HepG2 (cell line): ENCODE data around the gene LMNTD1. TPM values are rescaled to one million over a fixed set of nuclear protein-coding genes. Genes with fewer than 3 reads are reported as not detected.

Experiments used
- ATAC-seq: fragments of 200-7000 bp; cut with Tn5 transposase; 3 replicates; pipeline ENCODE4 v1.9.1; 2020; ENCODE audit warnings: mild to moderate bottlenecking, moderate library complexity
- BruUV-seq: library from RNA; stranded (reverse); fragments of 400-500 nt; replicated peaks from 2 replicates; lab custom pipeline; 2021; lab: Mats Ljungman, UMichigan
- CTCF ChIA-PET: fragments of 300-600 bp; formaldehyde crosslinking; extraction: SDS; loops from one replicate; lab custom pipeline; 2021; ENCODE audit warnings: low total read pairs, inconsistent platforms, low intra/inter-chr PET ratio; lab: Yijun Ruan, JAX
- POLR2A ChIA-PET: fragments of 350-600 bp; sonication (Branson Sonifier 250); formaldehyde crosslinking; loops from one replicate; lab custom pipeline; 2020; ENCODE audit warnings: antibody characterized with exemption, inconsistent platforms; lab: Yijun Ruan, JAX
- DNase-seq: peaks from one replicate; pipeline ENCODE4 v3.0.0-alpha.2; 2015; ENCODE audit warnings: low spot score
- FAIRE-seq: peaks from 3 replicates; lab custom pipeline; 2011; peaks lifted over from hg19 to GRCh38; lab: Jason Lieb, UNC
- H2AFZ ChIP-seq: one replicate; pipeline ENCODE4 v1.6.1; 2011; ENCODE audit warnings: low read length, inconsistent platforms
- H3K27ac ChIP-seq: fragments of 300-600 bp; 3 replicates; pipeline ENCODE4 v1.8.0; 2011; ENCODE audit warnings: mixed run types, mild to moderate bottlenecking, mixed read lengths, low read length, inconsistent platforms; ENCODE audit not compliant: insufficient read depth; ENCODE audit errors: extremely low read length
- H3K27me3 ChIP-seq, 2 experiments: fragments of 200-600 bp in 1 of 2; 2 replicates in 1 of 2; 3 replicates in 1 of 2; pipeline versions ENCODE4 v1.6.0 to v1.8.0; 2011; ENCODE audit warnings: low read length in 2 of 2, mild to moderate bottlenecking in 2 of 2, moderate library complexity in 2 of 2, inconsistent platforms in 1 of 2; ENCODE audit not compliant: insufficient read depth in 2 of 2, control insufficient read depth in 1 of 2
- H3K36me3 ChIP-seq, 2 experiments: fragments of 200-600 bp in 1 of 2; replicated peaks in 1 of 2; 2 replicates in 1 of 2; 3 replicates in 1 of 2; pipeline versions ENCODE4 v1.5.1 to v1.8.0; 2011; ENCODE audit warnings: low read length in 2 of 2, inconsistent platforms in 1 of 2; ENCODE audit not compliant: insufficient read depth in 2 of 2, control insufficient read depth in 1 of 2
- H3K4me1 ChIP-seq: 2 replicates; pipeline ENCODE4 v1.5.1; 2012; ENCODE audit warnings: low read length, inconsistent platforms; ENCODE audit not compliant: insufficient read depth
- H3K4me2 ChIP-seq: 2 replicates; pipeline ENCODE4 v1.6.0; 2011; ENCODE audit warnings: low read depth, low read length, inconsistent platforms
- H3K4me3 ChIP-seq, 3 experiments: fragments of 200-600 bp in 1 of 3; sonication (generic), shearing (Covaris generic) in 1 of 3; replicated peaks in 1 of 3; 2 replicates each; pipeline ENCODE4 v1.5.1; 2011 to 2016; ENCODE audit warnings: low read length in 3 of 3, inconsistent platforms in 2 of 3, low read depth in 2 of 3, mild to moderate bottlenecking in 2 of 3, control low read depth in 1 of 3, mixed read lengths in 1 of 3; ENCODE audit not compliant: insufficient read depth in 1 of 3
- H3K79me2 ChIP-seq: one replicate; pipeline ENCODE4 v1.6.1; 2011; ENCODE audit warnings: low read length, inconsistent platforms; ENCODE audit not compliant: insufficient read depth
- H3K9ac ChIP-seq: 2 replicates; pipeline ENCODE4 v1.6.0; 2011; ENCODE audit warnings: mild to moderate bottlenecking, low read depth, low read length, inconsistent platforms; ENCODE audit not compliant: insufficient read depth
- H3K9me3 ChIP-seq: 2 replicates; pipeline ENCODE4 v1.5.1; 2012; ENCODE audit warnings: mild to moderate bottlenecking, low read length
- H4K20me1 ChIP-seq: 2 replicates; pipeline ENCODE4 v1.6.0; 2011; ENCODE audit warnings: inconsistent platforms, mild to moderate bottlenecking, low read length, moderate library complexity; ENCODE audit not compliant: insufficient read depth
- ATRX ChIP-seq: sonication (generic); formaldehyde crosslinking; IDR thresholded peaks from 2 replicates; pipeline ENCODE4 v1.4.0; 2020; ENCODE audit warnings: missing genetic modification reagents, borderline replicate concordance
- CREBL2 ChIP-seq: sonication (generic); formaldehyde crosslinking; IDR thresholded peaks from 2 replicates; pipeline ENCODE4 v1.8.1; 2023; ENCODE audit warnings: missing genetic modification reagents, mild to moderate bottlenecking, borderline replicate concordance
- CREM ChIP-seq, 2 experiments: sonication (generic) in 1 of 2; formaldehyde crosslinking in 1 of 2; IDR thresholded peaks; 2 replicates each; pipeline versions ENCODE4 v1.4.0 to v1.6.1; 2016 to 2020; ENCODE audit warnings: antibody characterized with exemption in 1 of 2, mild to moderate bottlenecking in 1 of 2, missing genetic modification reagents in 1 of 2
- DNMT1 ChIP-seq: sonication (generic); formaldehyde crosslinking; IDR thresholded peaks from 2 replicates; pipeline ENCODE4 v1.5.1; 2020; ENCODE audit warnings: mild to moderate bottlenecking, missing genetic modification reagents
- FOXO4 ChIP-seq: sonication (generic); formaldehyde crosslinking; conservative IDR thresholded peaks from 2 replicates; pipeline ENCODE4 v1.8.1; 2023; ENCODE audit warnings: missing genetic modification reagents
- NCOR1 ChIP-seq: fragments of 200-600 bp; sonication (generic); IDR thresholded peaks from 2 replicates; pipeline ENCODE4 v1.7.0; 2017; ENCODE audit warnings: antibody characterized with exemption, low read length, borderline replicate concordance
- NR2F6 ChIP-seq, 2 experiments: IDR thresholded peaks; 2 replicates each; pipeline ENCODE4 v1.6.1; 2016; ENCODE audit warnings: antibody characterized with exemption in 1 of 2, mild to moderate bottlenecking in 1 of 2
- PHF5A ChIP-seq: IDR thresholded peaks from one replicate; pipeline ENCODE4 v1.6.1; 2018; ENCODE audit warnings: low read depth, missing genetic modification reagents; ENCODE audit not compliant: unreplicated experiment
- SNAPC4 ChIP-seq: sonication (generic); formaldehyde crosslinking; IDR thresholded peaks from 2 replicates; pipeline ENCODE4 v1.4.0; 2020; ENCODE audit warnings: mild to moderate bottlenecking, missing genetic modification reagents
- TCF7L2 ChIP-seq: IDR thresholded peaks from 2 replicates; pipeline ENCODE4 v1.6.1; 2011; ENCODE audit warnings: mild to moderate bottlenecking, low read depth, low read length, moderate library complexity
- ZNF138 ChIP-seq: sonication (generic); formaldehyde crosslinking; IDR thresholded peaks from 2 replicates; pipeline ENCODE4 v1.5.0; 2020; ENCODE audit warnings: mild to moderate bottlenecking, low read depth, missing genetic modification reagents
- ZNF20 ChIP-seq: sonication (generic); formaldehyde crosslinking; IDR thresholded peaks from 2 replicates; pipeline ENCODE4 v1.4.0; 2020; ENCODE audit warnings: mild to moderate bottlenecking, moderate library complexity, missing genetic modification reagents
- ZNF75D ChIP-seq: sonication (generic); formaldehyde crosslinking; IDR thresholded peaks from 2 replicates; pipeline ENCODE4 v1.8.1; 2023; ENCODE audit warnings: missing genetic modification reagents, mild to moderate bottlenecking, borderline replicate concordance
- WGBS: methylation state at CpG from one replicate; pipeline ENCODE4 v1.1.6; 2017; ENCODE audit warnings: low lambda C conversion rate; 5-methylcytosine and 5-hydroxymethylcytosine counted together
- in situ Hi-C: cut with HindIII; loops from 2 replicates; pipeline ENCODE4 v1.10.0; 2017; ENCODE audit warnings: low pct_unique_long_range_greater_than_20kb; ENCODE audit not compliant: extremely low pct_ligation_motif_present
- intact Hi-C: fragments of 100-400 bp; cut with micrococcal nuclease; formaldehyde crosslinking; loops from one replicate; pipeline ENCODE4 v1.10.0; 2022; ENCODE audit not compliant: unreplicated experiment
- polyA plus RNA-seq, 8 experiments: library from polyadenylated mRNA; depleted of rRNA in 3 of 8; stranded (reverse) in 7 of 8; unstranded in 1 of 8; fragments of >200 nt; fragmentation: Illumina TruSeq in 4 of 8; extraction: Trizol in 4 of 8; gene quantifications; 2 replicates each; pipeline versions ENCODE4 v1.2.1 to v1.2.3, GENCODE V29; 2011 to 2016; ENCODE audit warnings: low read depth in 4 of 8, missing spikeins in 1 of 8, mixed read lengths in 1 of 8; ENCODE audit not compliant: insufficient read depth in 1 of 8
- total RNA-seq, 5 experiments: library from RNA; depleted of rRNA; stranded (reverse); fragments of >200 nt; fragmentation: Illumina TruSeq; extraction: Trizol; gene quantifications; 2 replicates each; pipeline ENCODE4 v1.2.3, GENCODE V29; 2016; ENCODE audit warnings: low read depth in 1 of 5

The LMNTD1 gene
- total and polyA plus RNA-seq, 2 of the 13 experiments (the other 11 are each of a cell fraction or from before 2014, with no cell fraction given), result not detected

GRCh38 chr12:25529738-25530137 lies 23.3 kb downstream of the LMNTD1 start:
- BruUV-seq, result no TSS peak
- in situ Hi-C loops, result no loop called here
- Histone ChIP-seq H3K27me3 (no peaks in the 10 kb centered on the region; a peak in 1 of 5 replicates), H3K4me3 (no peak overlapping the region), H3K9ac (no peak overlapping the region), H3K4me2 (no peak overlapping the region), H3K36me3 (no peaks in the 10 kb centered on the region), H3K9me3 (no peaks in the 10 kb centered on the region), H3K4me1 (no peaks in the 10 kb centered on the region), H3K27ac (no peak overlapping the region), H4K20me1 (no peaks in the 10 kb centered on the region), H2AFZ (no peak overlapping the region), H3K79me2 (no peaks in the 10 kb centered on the region)
- ATAC-seq (no peak), DNase-seq (no peak), FAIRE-seq (no peak)
- CTCF ChIA-PET, result no interaction called here
- intact Hi-C loops, result no loop called here
- POLR2A ChIA-PET, result no interaction called here
- TF ChIP-seq TCF7L2, result no peak
- TF ChIP-seq DNMT1, result no peak
- TF ChIP-seq FOXO4 (CRISPR knock-in tag), result no peak
- no peak for TF ChIP-seq ATRX
- no peak for TF ChIP-seq ZNF20 (CRISPR knock-in tag)
- no peak for TF ChIP-seq NR2F6 (IDR thresholded peaks at IDR 0.05)
- no peak for TF ChIP-seq NR2F6 (CRISPR knock-in tag; IDR thresholded peaks at IDR 0.05)

- Histone ChIP-seq H3K9me3 (no peaks in the 10 kb centered on the region), H3K27ac (no peak overlapping the region), H3K79me2 (no peaks in the 10 kb centered on the region), H2AFZ (no peak overlapping the region), H3K36me3 (no peaks in the 10 kb centered on the region), H3K4me2 (no peak overlapping the region), H3K4me3 (no peak overlapping the region), H3K9ac (no peak overlapping the region), H3K4me1 (peaks cover 10% of the 10 kb centered on the region), H3K27me3 (no peaks in the 10 kb centered on the region; a peak in 1 of 5 replicates), H4K20me1 (no peaks in the 10 kb centered on the region)
- CTCF ChIA-PET, result no interaction called here
- DNase-seq, result no peak
- POLR2A ChIA-PET, result no interaction called here
- intact Hi-C loops, result no loop called here
- BruUV-seq, result no TSS peak
- no peak for ATAC-seq
- in situ Hi-C loops, result no loop called here
- FAIRE-seq, result no peak
- WGBS, result 22% methylated on average over 3 of the region's 3 CpGs
- no peak for TF ChIP-seq ZNF138 (CRISPR knock-in tag)
- no peak for TF ChIP-seq ZNF75D
- TF ChIP-seq PHF5A (CRISPR knock-in tag), result no peak
- TF ChIP-seq NCOR1, result no peak
- TF ChIP-seq CREBL2, result no peak
- no peak for TF ChIP-seq SNAPC4 (CRISPR knock-in tag)
- TF ChIP-seq CREM (IDR thresholded peaks at IDR 0.05), result no peak
- no peak for TF ChIP-seq CREM (CRISPR knock-in tag; IDR thresholded peaks at IDR 0.05)
These were observed 26.3 kb downstream of the LMNTD1 start for GRCh38 chr12:25526778-25527177.
